Raji (cell line): ENCODE results near the gene B4GALT3.

ENCODE experiments used
- POLR2A ChIP-seq: IDR thresholded peaks from 2 replicates; pipeline ENCODE4 v1.6.1; 2011; ENCODE audit warnings: low read depth, low read length, control low read depth; ENCODE audit not compliant: insufficient read depth

B4GALT3 gene

DNA sequence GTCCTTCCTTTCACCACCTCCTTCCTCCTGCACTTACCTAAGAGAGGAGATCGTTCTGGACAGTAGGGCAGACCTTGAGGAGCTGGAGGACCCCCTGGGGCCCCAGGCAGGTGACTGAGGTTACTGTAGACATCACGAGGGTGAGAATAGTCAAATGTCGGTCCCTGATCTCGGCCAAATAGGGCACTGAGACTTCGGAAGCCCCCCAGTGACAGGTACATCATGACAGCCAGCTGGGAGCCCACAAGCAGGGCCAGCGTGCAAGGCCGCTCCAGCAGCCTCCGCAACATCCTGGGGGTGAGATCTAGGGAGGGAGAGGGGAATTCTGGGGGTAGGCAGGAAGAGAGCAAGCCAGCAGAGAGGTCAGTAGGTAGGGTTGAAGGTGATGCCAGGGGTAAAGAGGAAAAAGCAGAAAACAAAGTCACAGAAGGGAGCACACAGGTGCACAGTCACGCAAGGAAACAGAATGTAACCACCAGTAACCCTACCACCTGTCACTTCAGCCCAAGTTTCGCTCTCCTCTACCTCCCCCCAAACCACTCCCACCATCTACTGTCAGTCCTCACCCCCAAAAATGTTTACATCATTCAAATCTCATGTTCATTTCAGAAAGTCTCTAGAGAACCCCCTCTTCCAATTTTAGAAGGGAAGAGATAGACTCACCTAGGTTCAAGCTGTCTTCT, 1.4 kb downstream of the B4GALT3 start:
- TF ChIP-seq POLR2A: no peak

DNA sequence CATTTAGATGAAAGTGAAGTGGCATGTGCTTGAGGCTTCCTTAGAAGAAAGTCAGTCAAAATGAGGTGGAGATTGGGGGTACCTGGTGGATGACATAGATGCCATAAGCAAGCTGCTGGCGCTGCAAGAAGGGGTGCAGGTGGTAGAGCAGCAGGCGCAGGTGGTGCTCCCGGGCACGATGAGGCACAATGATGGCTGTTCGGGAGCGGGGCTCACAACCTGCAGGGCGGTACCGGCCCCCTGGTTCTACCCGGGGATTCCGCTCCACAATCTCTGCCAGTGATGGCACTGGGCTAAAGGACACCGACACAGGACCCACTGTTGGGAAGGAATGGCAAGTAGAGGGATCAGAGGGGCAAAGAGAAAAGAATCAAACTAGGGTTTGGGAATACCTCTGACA, 2.4 kb downstream of the B4GALT3 start:
- TF ChIP-seq POLR2A: no peak

DNA sequence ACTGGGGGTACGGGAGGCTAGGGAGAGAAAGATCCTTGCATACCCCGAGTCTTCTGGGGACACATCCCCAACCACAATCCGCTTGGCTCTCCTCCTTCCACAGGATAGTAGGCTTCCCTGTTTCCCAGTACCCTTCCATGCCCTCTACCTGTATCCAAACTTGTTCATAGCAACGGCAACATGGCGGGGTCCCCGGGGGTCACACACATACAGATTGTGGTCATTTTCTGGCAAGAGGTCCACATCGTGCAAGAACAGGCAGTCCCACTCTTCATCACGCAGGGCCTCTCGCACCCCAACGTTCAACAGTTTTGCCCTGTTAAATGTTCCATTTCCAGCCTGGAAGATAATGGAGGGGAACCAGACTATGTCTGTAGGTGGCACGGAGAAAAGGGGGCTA, 3.6 kb downstream of the B4GALT3 start:
- no peak for TF ChIP-seq POLR2A

DNA sequence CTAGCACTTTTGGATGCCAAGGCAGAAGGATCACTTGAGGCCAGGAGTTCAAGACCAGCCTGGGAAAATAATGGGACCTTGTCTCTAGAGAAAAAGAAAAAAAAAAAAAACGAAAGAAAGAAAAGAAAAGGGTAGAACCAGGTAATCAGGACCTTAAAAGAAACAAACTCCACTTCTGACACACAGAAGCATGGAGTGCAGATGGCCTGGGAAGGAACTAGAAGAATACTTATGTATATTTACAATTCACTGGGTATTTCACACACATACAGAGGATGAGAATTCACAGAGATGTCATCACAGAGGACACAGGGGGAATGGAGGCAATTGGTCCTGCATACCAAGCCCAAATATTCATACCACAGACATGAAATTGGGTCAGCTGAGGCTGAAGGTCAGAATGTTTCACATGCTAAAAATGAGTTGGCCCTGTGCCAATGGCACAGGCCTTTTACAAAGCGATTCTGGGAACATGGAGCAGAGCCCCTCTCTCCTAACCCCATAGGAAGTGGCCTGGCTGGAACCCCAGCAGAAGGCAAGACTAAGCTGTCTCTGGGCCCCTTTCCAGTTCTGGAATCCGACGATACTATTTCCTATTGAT, 4.4 kb downstream of the B4GALT3 start:
- no peak for TF ChIP-seq POLR2A

- no peak for TF ChIP-seq POLR2A
Observed at GRCh38 chr1:161172349-161172748, 5.0 kb downstream of the B4GALT3 start.

DNA sequence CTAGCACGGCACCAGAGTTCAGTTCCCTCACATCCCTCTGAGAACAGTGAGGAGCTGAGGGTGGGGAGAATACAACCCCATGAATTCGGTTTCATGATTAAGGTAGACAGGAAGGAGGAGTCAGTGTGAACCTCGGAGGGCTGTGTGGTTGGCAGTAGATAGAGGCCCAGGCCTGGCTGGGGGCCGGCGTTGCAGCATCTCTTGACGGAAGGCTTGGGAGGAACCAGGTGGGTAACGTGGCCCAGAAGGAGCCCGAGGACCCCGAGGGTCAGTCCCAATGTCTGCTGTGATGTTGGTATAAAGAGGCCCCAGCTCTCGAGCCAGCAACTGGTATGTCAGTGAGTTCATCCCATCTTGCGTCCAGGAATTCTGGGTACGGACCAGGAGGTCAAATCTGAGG, 5.6 kb downstream of the B4GALT3 start:
- no peak for TF ChIP-seq POLR2A

- TF ChIP-seq POLR2A: no peak
Observed at GRCh38 chr1:161171191-161171590, 6.1 kb downstream of the B4GALT3 start.

DNA sequence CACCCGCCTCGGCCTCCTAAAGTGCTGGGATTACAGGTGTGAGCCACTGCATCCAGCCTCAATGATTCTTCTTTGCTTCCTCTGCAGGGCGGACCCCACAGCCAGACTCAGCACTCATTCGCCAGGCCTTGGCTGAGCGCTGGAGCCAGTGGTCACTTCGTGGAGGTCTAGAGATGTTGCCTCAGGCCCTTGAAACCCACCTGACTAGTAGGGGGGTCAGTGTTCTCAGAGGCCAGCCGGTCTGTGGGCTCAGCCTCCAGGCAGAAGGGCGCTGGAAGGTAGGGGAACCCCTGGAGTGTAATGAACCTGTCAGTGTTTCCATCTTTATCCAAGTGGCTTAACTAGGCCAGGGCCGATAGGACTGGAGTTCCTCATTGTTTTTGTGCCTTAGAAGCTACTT, 8.4 kb downstream of the B4GALT3 start:
- TF ChIP-seq POLR2A: no peak

DNA sequence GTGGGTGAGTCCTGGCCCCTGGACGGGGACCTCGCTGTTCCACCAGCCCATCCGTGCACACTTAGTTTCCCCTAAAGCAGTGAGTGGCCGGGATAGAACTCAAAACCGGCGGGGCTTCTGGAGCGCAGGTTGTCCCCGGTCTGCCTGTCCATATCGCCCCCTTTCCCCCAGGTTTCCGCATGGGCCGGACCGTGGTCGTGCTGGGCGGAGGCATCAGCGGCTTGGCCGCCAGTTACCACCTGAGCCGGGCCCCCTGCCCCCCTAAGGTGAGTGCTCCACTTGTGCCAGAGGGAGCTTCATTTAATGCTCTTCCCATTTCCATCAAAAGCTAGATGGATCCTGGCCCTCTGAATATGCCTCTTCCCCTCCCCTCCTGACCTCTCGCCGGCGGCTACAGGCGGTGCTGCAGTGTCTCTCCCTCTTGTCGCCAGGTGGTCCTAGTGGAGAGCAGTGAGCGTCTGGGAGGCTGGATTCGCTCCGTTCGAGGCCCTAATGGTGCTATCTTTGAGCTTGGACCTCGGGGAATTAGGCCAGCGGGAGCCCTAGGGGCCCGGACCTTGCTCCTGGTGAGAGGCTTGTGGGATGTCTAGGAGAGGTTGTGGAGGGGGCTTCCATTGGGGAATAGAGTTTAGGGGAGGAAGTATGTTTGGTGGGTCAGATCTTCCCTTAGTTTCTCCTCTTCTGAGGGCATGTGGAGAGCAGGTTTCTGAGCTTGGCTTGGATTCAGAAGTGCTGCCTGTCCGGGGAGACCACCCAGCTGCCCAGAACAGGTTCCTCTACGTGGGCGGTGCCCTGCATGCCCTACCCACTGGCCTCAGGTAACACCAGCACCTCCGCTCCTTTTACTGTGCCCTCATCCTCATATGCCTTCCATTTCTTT, 10.4 kb downstream of the B4GALT3 start:
- TF ChIP-seq POLR2A: no peak

GRCh38 chr1:161165742-161166668, 11.3 kb downstream of the B4GALT3 start, which contains the start of gene PPOX:
Gene PPOX (plus strand): TSS chr1:161166426. CDS start chr1:161166848, 422 bp downstream.
- peak; percentile 81 for TF ChIP-seq POLR2A

GRCh38 chr1:161164901-161165610, 12.3 kb downstream of the B4GALT3 start:
- TF ChIP-seq POLR2A: no peak

DNA sequence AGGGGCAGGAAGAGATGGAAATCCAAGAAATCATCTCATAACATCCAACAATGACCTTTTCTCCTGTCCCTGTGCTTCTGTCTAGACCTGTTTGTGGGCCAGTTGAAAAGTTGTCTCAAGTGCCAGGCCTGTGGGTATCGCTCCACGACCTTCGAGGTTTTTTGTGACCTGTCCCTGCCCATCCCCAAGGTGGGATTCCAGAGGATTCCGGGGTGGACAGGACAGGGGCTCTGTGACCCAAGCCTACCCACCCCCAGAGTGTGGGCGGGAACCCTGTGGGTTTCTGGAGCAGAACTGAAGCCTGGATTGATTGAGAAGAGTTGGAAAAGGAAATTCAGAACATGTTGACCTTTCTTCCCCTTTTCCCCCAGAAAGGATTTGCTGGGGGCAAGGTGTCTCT, 13.5 kb downstream of the B4GALT3 start:
- no peak for TF ChIP-seq POLR2A

DNA sequence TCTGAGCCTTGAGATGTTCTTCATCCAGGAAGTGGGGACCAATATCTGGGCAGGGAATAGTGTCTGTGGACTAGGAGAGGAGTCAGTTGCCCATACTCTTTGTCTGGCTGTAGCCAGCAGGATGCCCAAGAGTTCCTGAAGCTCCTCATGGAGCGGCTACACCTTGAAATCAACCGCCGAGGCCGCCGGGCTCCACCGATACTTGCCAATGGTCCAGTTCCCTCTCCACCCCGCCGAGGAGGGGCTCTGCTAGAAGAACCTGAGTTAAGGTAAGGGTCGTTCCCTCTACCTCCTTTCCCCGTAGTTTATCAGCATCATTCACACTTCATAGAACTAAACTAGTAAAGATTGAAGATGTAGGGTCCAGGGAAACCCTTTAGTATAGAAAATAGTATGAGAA, 14.5 kb downstream of the B4GALT3 start:
- no peak for TF ChIP-seq POLR2A

- no peak for TF ChIP-seq POLR2A
Observed at GRCh38 chr1:161162052-161162451, 15.3 kb downstream of the B4GALT3 start.
